ENCODE measurements around the gene SLC6A13.
"Not testable (repeated sequence)": the region's sequence is repeated elsewhere in the genome, so short reads cannot be mapped to it uniquely, and the experiment has no call there.

Gene SLC6A13

GRCh38 chr12:263574-263973, 938 bp upstream of the SLC6A13 start:
- no peak for DNase-seq

- no peak for DNase-seq
These were observed 523 bp downstream of the SLC6A13 start for GRCh38 chr12:262113-262512.

- DNase-seq = no peak
These were observed 4.9 kb downstream of the SLC6A13 start for GRCh38 chr12:257521-258321.

- no peak for DNase-seq
These were observed 5.7 kb downstream of the SLC6A13 start for GRCh38 chr12:256958-257357.

GRCh38 chr12:256225-256624, 6.4 kb downstream of the SLC6A13 start:
- DNase-seq = no peak

- DNase-seq = no peak
These were observed 7.7 kb downstream of the SLC6A13 start for GRCh38 chr12:254912-255311.

GRCh38 chr12:254039-254438, 8.6 kb downstream of the SLC6A13 start:
- DNase-seq = no peak

- no peak for DNase-seq
These were observed 9.4 kb downstream of the SLC6A13 start for GRCh38 chr12:253116-253831.

- DNase-seq = no peak
These were observed 10.0 kb downstream of the SLC6A13 start for GRCh38 chr12:252636-253035.

- DNase-seq = no peak
These were observed 15.4 kb downstream of the SLC6A13 start for GRCh38 chr12:247271-247670.

GRCh38 chr12:243381-243780, 19.3 kb downstream of the SLC6A13 start:
- no peak for DNase-seq

GRCh38 chr12:242496-242895, 20.1 kb downstream of the SLC6A13 start:
- no peak for DNase-seq

GRCh38 chr12:241266-241665, 21.4 kb downstream of the SLC6A13 start:
- no peak for DNase-seq

- DNase-seq = no peak
These were observed 22.1 kb downstream of the SLC6A13 start for GRCh38 chr12:240566-240965.

GRCh38 chr12:238736-239398, 23.8 kb downstream of the SLC6A13 start:
- DNase-seq = no peak

- no peak for DNase-seq
These were observed 24.5 kb downstream of the SLC6A13 start for GRCh38 chr12:238116-238515.

- no peak for DNase-seq
These were observed 25.4 kb downstream of the SLC6A13 start for GRCh38 chr12:237026-237815.

- no peak for DNase-seq
These were observed 26.2 kb downstream of the SLC6A13 start for GRCh38 chr12:236445-236844.

- DNase-seq = not testable (repeated sequence)
These were observed 26.7 kb downstream of the SLC6A13 start for GRCh38 chr12:235967-236366.

GRCh38 chr12:234891-235415, 27.7 kb downstream of the SLC6A13 start:
- no peak for DNase-seq

GRCh38 chr12:234019-234418, 28.6 kb downstream of the SLC6A13 start:
- DNase-seq = no peak

GRCh38 chr12:233615-233968, 29.0 kb downstream of the SLC6A13 start:
- DNase-seq = no peak

Data from activated CD4-positive, alpha-beta T cell treated with anti-CD3 and anti-CD28 coated beads, Interleukin-2, amount 50 U/mL, for 4 hours (primary cell).